NOMO-1 treated with dmso at 0.1 percent for 144 hours (cell line): Measurements from ENCODE around the gene FLRT1.

Experiments
- DNase-seq: peaks from one replicate; lab custom pipeline; 2025; ENCODE audit not compliant: unreplicated experiment; lab: John Stamatoyannopoulos, UW

Gene FLRT1

GRCh38 chr11:64035576-64035975 is at the start of gene FLRT1:
Gene FLRT1 (plus strand): TSS chr11:64035931. CDS start chr11:64116268, 80,337 bp downstream.
- DNase-seq, result no peak

- DNase-seq, result peak; percentile 84
Observed at GRCh38 chr11:63986156-63986931, 49.4 kb upstream of the FLRT1 start, which contains the start of gene OTUB1. Gene OTUB1 (plus strand): TSS chr11:63986438. CDS start chr11:63986457, 19 bp downstream.

- no peak for DNase-seq
Observed at GRCh38 chr11:63986932-63987513, 48.7 kb upstream of the FLRT1 start.

- no peak for DNase-seq
Observed at GRCh38 chr11:63991558-63991957, 44.2 kb upstream of the FLRT1 start.

- DNase-seq, result no peak
Observed at GRCh38 chr11:63993100-63993499, 42.6 kb upstream of the FLRT1 start.

GRCh38 chr11:63993993-63994392 is 41.7 kb upstream of the FLRT1 start:
- DNase-seq, result no peak

GRCh38 chr11:63996512-63996911 is 39.2 kb upstream of the FLRT1 start:
- no peak for DNase-seq

- DNase-seq, result no peak
Observed at GRCh38 chr11:63997104-63997700, 38.5 kb upstream of the FLRT1 start.

- DNase-seq, result no peak
Observed at GRCh38 chr11:63997801-63998337, 37.9 kb upstream of the FLRT1 start.

GRCh38 chr11:63998558-63999348 is 37.0 kb upstream of the FLRT1 start:
- no peak for DNase-seq

- no peak for DNase-seq
Observed at GRCh38 chr11:63999349-64000025, 36.2 kb upstream of the FLRT1 start.

- no peak for DNase-seq
Observed at GRCh38 chr11:64000026-64000739, 35.5 kb upstream of the FLRT1 start.

- DNase-seq, result no peak
Observed at GRCh38 chr11:64000740-64001483, 34.8 kb upstream of the FLRT1 start.

- no peak for DNase-seq
Observed at GRCh38 chr11:64001484-64002420, 34.0 kb upstream of the FLRT1 start.

- no peak for DNase-seq
Observed at GRCh38 chr11:64003807-64004589, 31.7 kb upstream of the FLRT1 start.

GRCh38 chr11:64004590-64004984 is 31.1 kb upstream of the FLRT1 start:
- DNase-seq, result no peak

GRCh38 chr11:64005691-64006090 is 30.0 kb upstream of the FLRT1 start:
- DNase-seq, result no peak
